OCI-LY1 (cell line): ENCODE measurements around the gene THRA.
A peak's percentile ranks its signal among the peaks of the same experiment; 100 is the strongest.

Experiments
- H2AFZ ChIP-seq: fragments of 200-600 bp; sonication (generic), shearing (Covaris generic); 2 replicates; pipeline ENCODE4 v1.6.0; 2014; ENCODE audit warnings: antibody characterized with exemption, mild to moderate bottlenecking, low read length
- H3F3A ChIP-seq: fragments of 200-600 bp; sonication (generic), shearing (Covaris generic); 2 replicates; pipeline ENCODE4 v1.6.0; 2014; ENCODE audit warnings: mild to moderate bottlenecking, antibody characterized with exemption, low read length, moderate library complexity; ENCODE audit not compliant: insufficient read depth
- H3K27ac ChIP-seq: fragments of 200-600 bp; sonication (generic); 2 replicates; pipeline ENCODE4 v1.5.1; 2014; ENCODE audit warnings: low read length, mixed run types, mild to moderate bottlenecking, low read depth; ENCODE audit not compliant: poor library complexity, severe bottlenecking
- H3K27me3 ChIP-seq: fragments of 200-600 bp; sonication (generic); 2 replicates; pipeline ENCODE4 v1.6.0; 2014; ENCODE audit warnings: antibody characterized with exemption, mild to moderate bottlenecking, low read length, moderate library complexity; ENCODE audit not compliant: insufficient read depth
- H3K36me3 ChIP-seq: fragments of 200-600 bp; sonication (generic); 2 replicates; pipeline ENCODE4 v1.6.1; 2014; ENCODE audit warnings: mild to moderate bottlenecking, antibody characterized with exemption, low read length, moderate library complexity, mixed read lengths; ENCODE audit not compliant: insufficient read depth
- H3K4me1 ChIP-seq: fragments of 200-600 bp; sonication (generic); 2 replicates; pipeline ENCODE4 v1.5.1; 2014; ENCODE audit warnings: mild to moderate bottlenecking, low read length, moderate library complexity; ENCODE audit not compliant: insufficient read depth, severe bottlenecking
- H3K4me2 ChIP-seq: fragments of 200-600 bp; sonication (generic), shearing (Covaris generic); 2 replicates; pipeline ENCODE4 v1.6.1; 2014; ENCODE audit warnings: low read length
- H3K4me3 ChIP-seq: fragments of 200-600 bp; sonication (generic); 2 replicates; pipeline ENCODE4 v1.5.1; 2014; ENCODE audit warnings: low read length, low read depth, mild to moderate bottlenecking, mixed read lengths; ENCODE audit not compliant: poor library complexity, severe bottlenecking
- H3K79me2 ChIP-seq: fragments of 200-600 bp; shearing (Covaris generic); 2 replicates; pipeline ENCODE4 v1.6.1; 2016; ENCODE audit warnings: mixed run types, low read length, mixed read lengths; ENCODE audit not compliant: insufficient read depth
- H3K9ac ChIP-seq: fragments of 200-600 bp; sonication (generic), shearing (Covaris generic); 2 replicates; pipeline ENCODE4 v1.6.1; 2014; ENCODE audit warnings: mild to moderate bottlenecking, low read length, mixed read lengths
- H3K9me2 ChIP-seq: fragments of 200-600 bp; sonication (generic), shearing (Covaris generic); 2 replicates; pipeline ENCODE4 v1.6.1; 2014; ENCODE audit warnings: low read depth, mild to moderate bottlenecking, low read length, mixed read lengths
- H3K9me3 ChIP-seq: fragments of 200-600 bp; shearing (Covaris generic); 2 replicates; pipeline ENCODE4 v1.6.1; 2014; ENCODE audit warnings: low read length, mixed read lengths
- H4K20me1 ChIP-seq: fragments of 200-600 bp; sonication (generic), shearing (Covaris generic); 2 replicates; pipeline ENCODE4 v1.6.0; 2016; ENCODE audit warnings: mild to moderate bottlenecking, low read length; ENCODE audit not compliant: insufficient read depth
- CTCF ChIP-seq: fragments of 200-600 bp; sonication (generic), shearing (Covaris generic); IDR thresholded peaks from 2 replicates; pipeline ENCODE4 v1.5.1; 2017; ENCODE audit warnings: mild to moderate bottlenecking, antibody characterized with exemption, low read length, moderate library complexity, mixed read lengths
- EZH2 ChIP-seq: fragments of 200-600 bp; sonication (generic), shearing (Covaris generic); IDR thresholded peaks from 2 replicates; pipeline ENCODE4 v1.8.0; 2017; ENCODE audit warnings: borderline replicate concordance, mixed run types, mild to moderate bottlenecking, antibody characterized with exemption, low read length, moderate library complexity, mixed read lengths

Gene THRA

GRCh38 chr17:40075201-40075941, 12.6 kb downstream of the THRA start:
- TF ChIP-seq EZH2: no peak
- peak; percentile 96 for TF ChIP-seq CTCF
- no peaks in the 10 kb centered on the region for H3F3A ChIP-seq
- no peaks in the 10 kb centered on the region for H3K9me2 ChIP-seq
- no peaks in the 10 kb centered on the region for H3K79me2 ChIP-seq
- no peak overlapping the region for H3K4me3 ChIP-seq
- H2AFZ ChIP-seq: no peak overlapping the region
- no peaks in the 10 kb centered on the region; the same call in 1 of the 2 replicates for H3K36me3 ChIP-seq
- H3K4me2 ChIP-seq: peak overlapping the region; percentile 15; the same call in 1 of the 2 replicates
- H4K20me1 ChIP-seq: no peaks in the 10 kb centered on the region
- H3K27ac ChIP-seq: no peak overlapping the region
- H3K27me3 ChIP-seq: no peaks in the 10 kb centered on the region
- peaks cover 25% of the 10 kb centered on the region for H3K4me1 ChIP-seq
- no peaks in the 10 kb centered on the region for H3K9me3 ChIP-seq
- no peak overlapping the region for H3K9ac ChIP-seq

- Histone ChIP-seq H3K4me3 (no peak overlapping the region), H3K9me3 (no peaks in the 10 kb centered on the region), H3K4me1 (peaks cover 21% of the 10 kb centered on the region), H3K4me2 (no peak overlapping the region), H3K9me2 (no peaks in the 10 kb centered on the region), H4K20me1 (no peaks in the 10 kb centered on the region), H3F3A (no peaks in the 10 kb centered on the region), H3K9ac (no peak overlapping the region), H3K27ac (no peak overlapping the region), H3K36me3 (no peaks in the 10 kb centered on the region; the same call in 1 of the 2 replicates), H3K79me2 (no peaks in the 10 kb centered on the region), H2AFZ (no peak overlapping the region), H3K27me3 (no peaks in the 10 kb centered on the region)
- TF ChIP-seq CTCF (no peak), EZH2 (no peak)
These were observed 13.3 kb downstream of the THRA start for GRCh38 chr17:40075942-40076498.

GRCh38 chr17:40076591-40076990, 13.8 kb downstream of the THRA start:
- H3F3A ChIP-seq: no peaks in the 10 kb centered on the region
- H3K9me3 ChIP-seq: no peaks in the 10 kb centered on the region
- H3K9me2 ChIP-seq: no peaks in the 10 kb centered on the region
- H3K4me2 ChIP-seq: no peak overlapping the region
- no peak overlapping the region for H3K4me3 ChIP-seq
- H3K4me1 ChIP-seq: peaks cover 20% of the 10 kb centered on the region
- H2AFZ ChIP-seq: no peak overlapping the region
- H4K20me1 ChIP-seq: no peaks in the 10 kb centered on the region
- H3K36me3 ChIP-seq: no peaks in the 10 kb centered on the region; the same call in 1 of the 2 replicates
- H3K27ac ChIP-seq: no peak overlapping the region
- H3K27me3 ChIP-seq: no peaks in the 10 kb centered on the region
- no peak overlapping the region for H3K9ac ChIP-seq
- H3K79me2 ChIP-seq: no peaks in the 10 kb centered on the region
- TF ChIP-seq CTCF (no peak), EZH2 (no peak)
